GM15510 (cell line): Measurements from ENCODE around the gene RAB35.

Experiments used
- POLR2A ChIP-seq: IDR thresholded peaks from 3 replicates; pipeline ENCODE4 v1.6.1; 2011; ENCODE audit warnings: borderline replicate concordance; ENCODE audit not compliant: insufficient read length; ENCODE audit errors: extremely low read depth

Gene RAB35

GRCh38 chr12:120089105-120089504 lies 27.4 kb downstream of the RAB35 start:
- no peak for TF ChIP-seq POLR2A

GRCh38 chr12:120086801-120087621 lies 29.5 kb downstream of the RAB35 start:
- no peak for TF ChIP-seq POLR2A

- no peak for TF ChIP-seq POLR2A
These were observed 30.5 kb downstream of the RAB35 start for GRCh38 chr12:120085920-120086645.

- no peak for TF ChIP-seq POLR2A
These were observed 34.9 kb downstream of the RAB35 start for GRCh38 chr12:120081641-120082040.

GRCh38 chr12:120079411-120080400 lies 36.8 kb downstream of the RAB35 start:
- TF ChIP-seq POLR2A: no peak

GRCh38 chr12:120078868-120079267 lies 37.7 kb downstream of the RAB35 start:
- TF ChIP-seq POLR2A: no peak

GRCh38 chr12:120077260-120077659 lies 39.3 kb downstream of the RAB35 start:
- no peak for TF ChIP-seq POLR2A

GRCh38 chr12:120076651-120077050 lies 39.9 kb downstream of the RAB35 start:
- no peak for TF ChIP-seq POLR2A

GRCh38 chr12:120075034-120075616 lies 41.4 kb downstream of the RAB35 start:
- TF ChIP-seq POLR2A: no peak

- TF ChIP-seq POLR2A: no peak
These were observed 43.9 kb downstream of the RAB35 start for GRCh38 chr12:120072472-120073249.

- TF ChIP-seq POLR2A: no peak
These were observed 45.0 kb downstream of the RAB35 start for GRCh38 chr12:120071493-120072020.

GRCh38 chr12:120069278-120069677 lies 47.3 kb downstream of the RAB35 start:
- TF ChIP-seq POLR2A: no peak

GRCh38 chr12:120067901-120068300 lies 48.7 kb downstream of the RAB35 start:
- no peak for TF ChIP-seq POLR2A

- TF ChIP-seq POLR2A: no peak
These were observed 49.3 kb downstream of the RAB35 start for GRCh38 chr12:120067084-120067869.
